Fibroblast of pulmonary artery (primary cell): Measurements from ENCODE around the gene TCEA3.

ENCODE experiments used
- DNase-seq: peaks from one replicate; pipeline ENCODE4 v3.0.0-alpha.2; 2010; ENCODE audit warnings: low read depth
- H3K4me3 ChIP-seq: replicated peaks from 2 replicates; pipeline ENCODE4 v1.5.1; 2011; ENCODE audit warnings: low read depth, mild to moderate bottlenecking, control low read depth, low read length, moderate library complexity
- CTCF ChIP-seq: IDR thresholded peaks from 2 replicates; pipeline ENCODE4 v1.5.1; 2011; ENCODE audit warnings: mild to moderate bottlenecking, control low read depth, low read length, inconsistent platforms; ENCODE audit errors: missing control alignments

The TCEA3 gene

GRCh38 chr1:23395849-23396248, 28.7 kb downstream of the TCEA3 start:
- no peak for DNase-seq
- TF ChIP-seq CTCF, result no peak
- H3K4me3 ChIP-seq, result no peak overlapping the region

DNA sequence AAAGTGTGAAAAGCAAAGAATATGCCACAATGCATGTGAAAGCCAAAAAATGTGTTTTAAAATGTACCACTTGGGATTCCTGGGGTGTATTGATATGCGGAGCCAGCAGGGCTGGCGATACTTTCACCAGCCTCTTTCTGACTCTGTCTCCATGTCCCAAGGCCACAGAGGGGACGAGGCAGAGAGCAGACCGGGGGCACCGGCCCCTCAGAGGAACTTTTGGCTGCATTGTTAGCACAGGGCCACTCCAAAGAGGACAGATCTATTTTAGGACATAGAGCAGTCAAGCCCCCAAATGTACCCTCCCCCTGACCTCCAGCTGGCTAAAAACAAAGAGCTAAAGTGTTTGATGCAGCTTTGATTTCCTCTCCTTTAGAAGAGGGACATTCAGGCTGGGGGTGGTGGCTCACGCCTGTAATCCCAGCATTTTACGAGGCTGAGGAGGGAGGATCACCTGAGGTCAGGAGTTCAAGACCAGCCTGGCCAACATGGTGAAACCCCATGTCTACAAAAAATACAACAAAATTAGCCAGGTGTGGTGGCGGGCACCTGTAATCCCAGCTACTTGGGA, 29.3 kb downstream of the TCEA3 start:
- no peak for DNase-seq
- peak overlapping the region; percentile 2 for H3K4me3 ChIP-seq
- TF ChIP-seq CTCF, result no peak

GRCh38 chr1:23394684-23395083, 29.9 kb downstream of the TCEA3 start:
- peak; percentile 30 for TF ChIP-seq CTCF
- peak; percentile 92 for DNase-seq
- peak overlapping the region; percentile 2 for H3K4me3 ChIP-seq

- DNase-seq, result peak; percentile 97
- H3K4me3 ChIP-seq, result no peak overlapping the region
- TF ChIP-seq CTCF, result no peak
Observed at GRCh38 chr1:23394181-23394580, 30.4 kb downstream of the TCEA3 start.

DNA sequence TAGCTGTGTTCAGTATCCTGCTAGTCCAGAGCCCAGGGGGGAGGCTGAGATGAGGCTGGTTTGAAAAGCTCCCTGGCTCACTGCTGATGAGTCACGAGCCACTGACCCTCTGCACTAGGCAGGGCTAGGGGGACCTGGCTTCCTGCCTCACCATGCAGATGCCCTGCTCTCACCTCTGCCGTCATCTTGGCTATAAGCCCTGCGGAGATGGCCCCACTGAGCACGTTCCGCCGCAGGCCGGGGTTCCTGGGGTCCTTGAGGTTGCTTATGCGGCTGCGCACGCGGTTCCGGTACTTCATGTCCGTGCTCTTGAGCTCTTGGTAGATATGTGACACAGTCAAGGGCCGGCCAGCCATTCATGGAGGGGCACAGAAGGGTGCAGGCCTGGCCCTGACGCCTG, 30.8 kb downstream of the TCEA3 start:
- DNase-seq, result peak; percentile 80
- peak overlapping the region; percentile 4 for H3K4me3 ChIP-seq
- TF ChIP-seq CTCF, result no peak

- no peak for TF ChIP-seq CTCF
- H3K4me3 ChIP-seq, result no peak overlapping the region
- no peak for DNase-seq
Observed at GRCh38 chr1:23392125-23392855, 32.3 kb downstream of the TCEA3 start.
